ENCODE data around the gene NXPH3.

DNA sequence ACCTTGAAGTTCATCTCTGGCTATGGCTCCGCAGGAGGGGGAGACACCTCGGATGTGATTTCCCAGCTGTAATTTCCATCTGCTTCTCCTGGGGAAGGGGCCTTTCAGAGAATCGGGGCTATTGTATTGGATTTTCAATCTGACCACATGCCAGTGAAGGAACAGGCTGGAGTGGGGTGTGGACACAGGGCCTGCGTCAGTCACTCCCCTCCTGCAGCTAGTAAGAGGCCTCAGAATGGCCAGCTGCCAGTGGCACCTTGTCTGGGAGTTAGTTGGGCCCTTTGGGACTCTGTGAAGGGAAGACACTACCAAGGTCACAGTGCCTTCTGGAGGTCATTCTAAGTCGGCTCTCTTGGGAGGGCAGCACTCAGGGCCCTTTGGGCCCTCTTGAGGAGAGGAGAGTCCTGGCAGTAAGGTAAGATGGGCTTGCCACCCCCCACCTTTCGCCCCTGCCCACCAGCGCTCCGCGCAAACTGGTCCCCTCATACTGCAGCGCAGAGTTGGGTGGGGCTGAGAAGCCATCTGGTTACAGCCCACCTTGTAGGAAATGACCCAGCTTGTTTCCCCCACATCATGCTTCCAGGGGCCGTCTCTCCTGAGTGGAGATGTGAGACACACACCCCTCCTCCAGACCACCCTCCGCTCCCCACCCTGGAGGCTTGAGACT is 5.4 kb downstream of the NXPH3 start:
- TF ChIP-seq, protein P1, sequence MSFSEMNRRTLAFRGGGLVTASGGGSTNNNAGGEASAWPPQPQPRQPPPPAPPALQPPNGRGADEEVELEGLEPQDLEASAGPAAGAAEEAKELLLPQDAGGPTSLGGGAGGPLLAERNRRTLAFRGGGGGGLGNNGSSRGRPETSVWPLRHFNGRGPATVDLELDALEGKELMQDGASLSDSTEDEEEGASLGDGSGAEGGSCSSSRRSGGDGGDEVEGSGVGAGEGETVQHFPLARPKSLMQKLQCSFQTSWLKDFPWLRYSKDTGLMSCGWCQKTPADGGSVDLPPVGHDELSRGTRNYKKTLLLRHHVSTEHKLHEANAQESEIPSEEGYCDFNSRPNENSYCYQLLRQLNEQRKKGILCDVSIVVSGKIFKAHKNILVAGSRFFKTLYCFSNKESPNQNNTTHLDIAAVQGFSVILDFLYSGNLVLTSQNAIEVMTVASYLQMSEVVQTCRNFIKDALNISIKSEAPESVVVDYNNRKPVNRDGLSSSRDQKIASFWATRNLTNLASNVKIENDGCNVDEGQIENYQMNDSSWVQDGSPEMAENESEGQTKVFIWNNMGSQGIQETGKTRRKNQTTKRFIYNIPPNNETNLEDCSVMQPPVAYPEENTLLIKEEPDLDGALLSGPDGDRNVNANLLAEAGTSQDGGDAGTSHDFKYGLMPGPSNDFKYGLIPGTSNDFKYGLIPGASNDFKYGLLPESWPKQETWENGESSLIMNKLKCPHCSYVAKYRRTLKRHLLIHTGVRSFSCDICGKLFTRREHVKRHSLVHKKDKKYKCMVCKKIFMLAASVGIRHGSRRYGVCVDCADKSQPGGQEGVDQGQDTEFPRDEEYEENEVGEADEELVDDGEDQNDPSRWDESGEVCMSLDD (CRISPR knock-in tag; IDR thresholded peaks at IDR 0.05; ENCODE audit: borderline replicate concordance) = no peak
- TF ChIP-seq, protein P2, sequence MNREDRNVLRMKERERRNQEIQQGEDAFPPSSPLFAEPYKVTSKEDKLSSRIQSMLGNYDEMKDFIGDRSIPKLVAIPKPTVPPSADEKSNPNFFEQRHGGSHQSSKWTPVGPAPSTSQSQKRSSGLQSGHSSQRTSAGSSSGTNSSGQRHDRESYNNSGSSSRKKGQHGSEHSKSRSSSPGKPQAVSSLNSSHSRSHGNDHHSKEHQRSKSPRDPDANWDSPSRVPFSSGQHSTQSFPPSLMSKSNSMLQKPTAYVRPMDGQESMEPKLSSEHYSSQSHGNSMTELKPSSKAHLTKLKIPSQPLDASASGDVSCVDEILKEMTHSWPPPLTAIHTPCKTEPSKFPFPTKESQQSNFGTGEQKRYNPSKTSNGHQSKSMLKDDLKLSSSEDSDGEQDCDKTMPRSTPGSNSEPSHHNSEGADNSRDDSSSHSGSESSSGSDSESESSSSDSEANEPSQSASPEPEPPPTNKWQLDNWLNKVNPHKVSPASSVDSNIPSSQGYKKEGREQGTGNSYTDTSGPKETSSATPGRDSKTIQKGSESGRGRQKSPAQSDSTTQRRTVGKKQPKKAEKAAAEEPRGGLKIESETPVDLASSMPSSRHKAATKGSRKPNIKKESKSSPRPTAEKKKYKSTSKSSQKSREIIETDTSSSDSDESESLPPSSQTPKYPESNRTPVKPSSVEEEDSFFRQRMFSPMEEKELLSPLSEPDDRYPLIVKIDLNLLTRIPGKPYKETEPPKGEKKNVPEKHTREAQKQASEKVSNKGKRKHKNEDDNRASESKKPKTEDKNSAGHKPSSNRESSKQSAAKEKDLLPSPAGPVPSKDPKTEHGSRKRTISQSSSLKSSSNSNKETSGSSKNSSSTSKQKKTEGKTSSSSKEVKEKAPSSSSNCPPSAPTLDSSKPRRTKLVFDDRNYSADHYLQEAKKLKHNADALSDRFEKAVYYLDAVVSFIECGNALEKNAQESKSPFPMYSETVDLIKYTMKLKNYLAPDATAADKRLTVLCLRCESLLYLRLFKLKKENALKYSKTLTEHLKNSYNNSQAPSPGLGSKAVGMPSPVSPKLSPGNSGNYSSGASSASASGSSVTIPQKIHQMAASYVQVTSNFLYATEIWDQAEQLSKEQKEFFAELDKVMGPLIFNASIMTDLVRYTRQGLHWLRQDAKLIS (CRISPR knock-in tag; IDR thresholded peaks at IDR 0.05) = no peak
- TF ChIP-seq, protein P3, sequence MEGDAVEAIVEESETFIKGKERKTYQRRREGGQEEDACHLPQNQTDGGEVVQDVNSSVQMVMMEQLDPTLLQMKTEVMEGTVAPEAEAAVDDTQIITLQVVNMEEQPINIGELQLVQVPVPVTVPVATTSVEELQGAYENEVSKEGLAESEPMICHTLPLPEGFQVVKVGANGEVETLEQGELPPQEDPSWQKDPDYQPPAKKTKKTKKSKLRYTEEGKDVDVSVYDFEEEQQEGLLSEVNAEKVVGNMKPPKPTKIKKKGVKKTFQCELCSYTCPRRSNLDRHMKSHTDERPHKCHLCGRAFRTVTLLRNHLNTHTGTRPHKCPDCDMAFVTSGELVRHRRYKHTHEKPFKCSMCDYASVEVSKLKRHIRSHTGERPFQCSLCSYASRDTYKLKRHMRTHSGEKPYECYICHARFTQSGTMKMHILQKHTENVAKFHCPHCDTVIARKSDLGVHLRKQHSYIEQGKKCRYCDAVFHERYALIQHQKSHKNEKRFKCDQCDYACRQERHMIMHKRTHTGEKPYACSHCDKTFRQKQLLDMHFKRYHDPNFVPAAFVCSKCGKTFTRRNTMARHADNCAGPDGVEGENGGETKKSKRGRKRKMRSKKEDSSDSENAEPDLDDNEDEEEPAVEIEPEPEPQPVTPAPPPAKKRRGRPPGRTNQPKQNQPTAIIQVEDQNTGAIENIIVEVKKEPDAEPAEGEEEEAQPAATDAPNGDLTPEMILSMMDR (CRISPR knock-in tag; IDR thresholded peaks at IDR 0.05) = no peak
- TF ChIP-seq EHMT2 (IDR thresholded peaks at IDR 0.05; ENCODE audit: borderline replicate concordance, low read depth, low read length) = no peak
- TF ChIP-seq ZNF879 (CRISPR knock-in tag; IDR thresholded peaks at IDR 0.05) = no peak
- TF ChIP-seq, protein P4, sequence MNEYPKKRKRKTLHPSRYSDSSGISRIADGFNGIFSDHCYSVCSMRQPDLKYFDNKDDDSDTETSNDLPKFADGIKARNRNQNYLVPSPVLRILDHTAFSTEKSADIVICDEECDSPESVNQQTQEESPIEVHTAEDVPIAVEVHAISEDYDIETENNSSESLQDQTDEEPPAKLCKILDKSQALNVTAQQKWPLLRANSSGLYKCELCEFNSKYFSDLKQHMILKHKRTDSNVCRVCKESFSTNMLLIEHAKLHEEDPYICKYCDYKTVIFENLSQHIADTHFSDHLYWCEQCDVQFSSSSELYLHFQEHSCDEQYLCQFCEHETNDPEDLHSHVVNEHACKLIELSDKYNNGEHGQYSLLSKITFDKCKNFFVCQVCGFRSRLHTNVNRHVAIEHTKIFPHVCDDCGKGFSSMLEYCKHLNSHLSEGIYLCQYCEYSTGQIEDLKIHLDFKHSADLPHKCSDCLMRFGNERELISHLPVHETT (CRISPR knock-in tag; conservative IDR thresholded peaks at IDR 0.05) = no peak
- no peak for TF ChIP-seq POLR2A (IDR thresholded peaks at IDR 0.05; ENCODE audit: insufficient read depth in 1 of 2, low read depth in 2 of 2, low read length in 2 of 2)
- TF ChIP-seq MAFG (CRISPR knock-in tag; IDR thresholded peaks at IDR 0.05) = no peak
- TF ChIP-seq HDAC2 (CRISPR knock-in tag; IDR thresholded peaks at IDR 0.05) = no peak

Measured in HepG2 (cell line).